PC-3 (cell line): Measurements from ENCODE around the gene CPE.

Source experiments
- CTCF ChIP-seq: fragments of 300-600 bp; sonication (generic); conservative IDR thresholded peaks from 2 replicates; pipeline ENCODE4 v1.5.1; 2017; ENCODE audit warnings: antibody characterized with exemption, low read depth, mild to moderate bottlenecking, low read length
- EZH2phosphoT487 ChIP-seq: fragments of 300-600 bp; sonication (generic); IDR thresholded peaks from 2 replicates; pipeline ENCODE4 v1.6.1; 2018; ENCODE audit warnings: mild to moderate bottlenecking, antibody characterized with exemption, low read length, borderline replicate concordance

- TF ChIP-seq CTCF (no peak), EZH2phosphoT487 (no peak)
Measured at GRCh38 chr4:165425629-165426028, 46.8 kb downstream of the CPE start.
